Measurements from ENCODE around the gene NSD2.

DNA sequence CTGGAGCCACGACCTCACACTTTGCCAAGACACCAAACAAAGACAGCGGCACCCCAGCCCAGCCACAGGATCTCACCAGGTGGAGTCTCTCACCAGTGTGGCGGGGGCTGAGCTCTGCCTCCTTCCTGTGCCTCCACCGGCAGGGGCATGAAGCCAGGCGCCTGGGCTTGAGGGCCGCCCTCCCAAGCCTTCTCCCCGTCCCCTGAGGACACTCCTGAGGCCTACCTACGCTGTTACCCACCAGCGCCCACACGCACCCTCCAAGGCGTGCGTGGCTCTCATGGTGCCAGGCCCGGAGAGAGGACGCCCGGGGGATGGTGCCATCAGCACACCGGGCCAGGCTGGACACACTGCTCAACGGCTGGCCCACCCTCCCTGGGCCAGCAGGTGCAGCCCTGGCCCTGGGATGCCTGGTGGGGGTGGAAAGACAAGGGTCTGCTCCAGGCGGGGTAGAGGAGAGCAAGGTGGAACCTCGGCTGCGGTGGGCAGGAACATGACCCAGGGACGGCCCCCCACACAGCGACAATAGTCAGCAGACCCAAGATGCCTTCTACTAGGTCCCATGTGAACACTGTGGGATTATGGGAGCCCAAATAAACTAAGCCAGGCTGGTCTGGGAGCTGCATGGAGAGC lies 115.5 kb downstream of the NSD2 start:
- no peak for TF ChIP-seq CTCF (IDR thresholded peaks at IDR 0.05; ENCODE audit: insufficient read depth, low read length, poor library complexity, severe bottlenecking)
- no peak for TF ChIP-seq EZH2phosphoT487 (conservative IDR thresholded peaks at IDR 0.05; ENCODE audit: low read length)

All from SU-DHL-6 (cell line).